Measurements from ENCODE around the gene AACS. TPM values are rescaled to one million over a fixed set of nuclear protein-coding genes. Genes with fewer than 3 reads are reported as not detected.

AACS gene
- total RNA-seq, 1 experiment from 2014 or later = 54.0 TPM

GRCh38 chr12:125133616-125134015 is 68.4 kb downstream of the AACS start:
- Mint-ChIP-seq H3K4me3 (no peak overlapping the region), H3K27ac (no peak overlapping the region), H3K9me3 (no peaks in the 10 kb centered on the region), H3K4me1 (0 out of 2 replicates have a peak, but pooled peaks cover 4% of the 10 kb centered on the region), H3K27me3 (ENCODE audit: low read depth) (no peaks in the 10 kb centered on the region), H3K36me3 (peaks cover 29% of the 10 kb centered on the region)
- POLR2A ChIA-PET = no interaction called here
- CTCF ChIA-PET = interaction anchor here (1.1 kb wide), 1 partner anchor 94 kb away, joined by 3 read pairs; no protein-coding TSS in a partner anchor
- no peak for ATAC-seq
- no peak for DNase-seq (ENCODE audit: low spot score)
- TF ChIP-seq ZNF423 (CRISPR knock-in tag; IDR thresholded peaks at IDR 0.05) (no peak), EMX1 (CRISPR knock-in tag; IDR thresholded peaks at IDR 0.05) (no peak), ZNF425 (CRISPR knock-in tag; conservative IDR thresholded peaks at IDR 0.05) (no peak), FOXJ3 (CRISPR knock-in tag; IDR thresholded peaks at IDR 0.05; ENCODE audit: borderline replicate concordance) (no peak), ARID4B (CRISPR knock-in tag; IDR thresholded peaks at IDR 0.05; ENCODE audit: borderline replicate concordance) (no peak), STAT6 (CRISPR knock-in tag; conservative IDR thresholded peaks at IDR 0.05; ENCODE audit: low read depth) (no peak), PREB (CRISPR knock-in tag; IDR thresholded peaks at IDR 0.05; ENCODE audit: borderline replicate concordance) (no peak), GTF2I (CRISPR knock-in tag; conservative IDR thresholded peaks at IDR 0.05) (no peak), MYBL2 (CRISPR knock-in tag; IDR thresholded peaks at IDR 0.05) (no peak), CBFB (CRISPR knock-in tag; IDR thresholded peaks at IDR 0.05; ENCODE audit: low read depth) (no peak), ELF4 (CRISPR knock-in tag; IDR thresholded peaks at IDR 0.05; ENCODE audit: low read depth) (no peak), ETV6 (CRISPR knock-in tag; IDR thresholded peaks at IDR 0.05) (no peak), ZNF263 (CRISPR knock-in tag; IDR thresholded peaks at IDR 0.05; ENCODE audit: low read depth) (no peak), ATF6 (CRISPR knock-in tag; IDR thresholded peaks at IDR 0.05) (no peak)

Data from WTC11 (cell line).